ACHN (cell line): ENCODE results near the gene SRP54.
A peak's percentile ranks its signal among the peaks of the same experiment; 100 is the strongest.
"Not testable (repeated sequence)": the region's sequence is repeated elsewhere in the genome, so short reads cannot be mapped to it uniquely, and the experiment has no call there.

Experiments
- DNase-seq: peaks from one replicate; pipeline ENCODE4 v3.0.0-alpha.2; 2015
- in situ Hi-C: cut with HindIII; loops from 2 replicates; pipeline ENCODE4 v1.10.0; 2017; ENCODE audit warnings: low sequenced_read_pairs, low pct_ligation_motif_present, low pct_unique_long_range_greater_than_20kb

The SRP54 gene

DNA sequence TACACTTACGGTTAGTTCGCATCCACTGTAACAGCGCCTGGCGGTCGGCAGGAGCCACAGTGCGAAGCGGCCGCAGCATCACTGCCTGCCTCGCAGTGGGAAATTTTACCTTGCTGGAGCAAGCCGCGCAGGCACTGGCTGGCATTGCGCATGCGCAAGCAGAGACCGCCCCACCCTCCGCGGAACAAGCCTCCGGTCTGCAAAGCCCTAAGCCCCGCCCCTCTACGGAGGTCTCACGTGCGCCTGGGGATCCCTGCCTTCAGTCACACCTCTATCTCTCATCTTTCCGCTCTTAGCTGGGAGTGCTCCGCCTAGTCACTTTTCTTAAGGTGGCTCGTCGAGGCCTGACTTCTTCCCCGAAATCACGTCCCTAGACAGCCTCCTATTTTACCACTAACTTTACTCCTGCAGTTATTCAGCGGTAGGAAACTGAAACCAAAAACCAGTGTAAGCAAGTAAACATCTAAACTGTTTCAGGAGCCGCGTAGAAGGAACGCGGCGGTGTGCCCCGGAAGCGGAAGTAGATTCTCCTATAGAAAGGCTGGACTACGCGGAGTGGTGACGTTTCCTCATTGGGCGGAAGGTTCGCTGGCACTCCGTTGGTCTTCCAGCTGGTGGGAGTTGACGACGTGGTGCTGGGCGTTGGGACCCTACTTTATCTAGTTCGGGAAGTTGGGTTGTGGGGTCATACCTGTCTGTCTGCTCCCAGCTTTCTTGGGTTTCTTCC is at the start of gene SRP54:
Gene SRP54, plus strand, starts transcription at position 572 of the 727 bp plus-strand sequence. CDS start 13,718 bp downstream, outside the sequence.
- in situ Hi-C loops = no loop called here

DNA sequence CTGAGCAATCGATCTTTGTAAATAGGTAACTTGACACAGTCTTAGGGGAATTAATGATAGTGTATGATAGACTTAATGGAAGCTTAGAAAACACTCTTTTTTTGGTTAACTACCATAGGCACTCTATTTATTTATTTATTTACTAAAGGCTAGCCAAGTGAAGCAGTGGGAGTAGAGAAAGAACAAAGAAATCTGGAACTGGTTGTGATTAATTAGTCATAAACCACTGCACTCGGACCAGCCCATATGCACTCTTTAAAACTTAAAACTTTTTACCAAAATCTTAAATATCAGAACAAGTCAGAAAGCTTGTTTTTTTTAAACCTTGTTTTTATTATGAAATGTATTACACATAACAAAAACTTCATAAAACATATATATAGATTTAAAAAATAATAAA is 49.5 kb upstream of the SRP54 start:
- DNase-seq = no peak

More for the DNA sequence above, at the start of gene SRP54:
- peak; percentile 95 for DNase-seq

GRCh38 chr14:34935488-34935887 is 47.3 kb upstream of the SRP54 start:
- no peak for DNase-seq
- in situ Hi-C loops = no loop called here

More for the DNA sequence above, 49.5 kb upstream of the SRP54 start:
- in situ Hi-C loops = no loop called here

GRCh38 chr14:34937442-34937841 is 45.4 kb upstream of the SRP54 start:
- in situ Hi-C loops = no loop called here
- DNase-seq = no peak

DNA sequence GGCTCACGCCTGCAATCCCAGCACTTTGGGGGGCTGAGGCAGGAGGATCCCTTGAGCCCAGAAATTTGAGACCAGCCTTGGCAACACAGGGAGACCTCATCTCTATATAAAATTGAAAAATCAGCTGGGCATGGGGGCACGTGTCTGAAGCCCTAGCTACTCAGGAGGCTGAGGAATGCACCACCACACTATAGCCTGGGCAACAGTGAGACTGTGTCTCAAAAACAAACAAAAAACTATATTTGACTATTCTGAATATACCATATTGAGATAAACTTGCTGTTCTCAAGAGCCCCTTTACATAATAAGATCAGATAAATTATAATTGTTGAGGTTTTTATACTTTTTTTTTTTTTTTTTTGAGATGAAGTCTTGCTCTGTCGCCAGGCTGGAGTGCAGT is 44.9 kb upstream of the SRP54 start:
- in situ Hi-C loops = no loop called here
- DNase-seq = no peak

GRCh38 chr14:34943506-34943905 is 39.3 kb upstream of the SRP54 start:
- in situ Hi-C loops = no loop called here
- DNase-seq = no peak

DNA sequence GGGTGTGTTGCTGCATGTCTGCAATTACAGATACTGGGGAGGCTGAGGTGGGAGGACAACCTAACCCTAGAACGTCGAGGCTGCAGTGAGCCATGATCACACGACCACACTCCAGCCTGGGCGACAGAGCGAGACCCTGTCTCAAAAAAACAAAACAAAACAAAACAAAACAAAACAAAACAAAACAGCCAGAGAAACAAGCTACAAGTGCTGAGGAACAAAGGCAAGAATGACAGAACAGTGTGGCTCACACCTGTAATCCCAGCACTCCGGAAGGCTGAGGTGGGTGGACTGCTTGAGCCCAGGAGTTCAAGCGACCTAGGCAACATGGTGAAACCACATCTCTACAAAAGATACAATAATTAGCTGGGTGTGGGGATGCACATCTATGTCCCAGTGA is 38.0 kb upstream of the SRP54 start:
- DNase-seq = no peak

GRCh38 chr14:34946699-34947098 is 36.1 kb upstream of the SRP54 start:
- in situ Hi-C loops = no loop called here
- no peak for DNase-seq

More for the DNA sequence above, 38.0 kb upstream of the SRP54 start:
- in situ Hi-C loops = no loop called here

- no peak for DNase-seq
- in situ Hi-C loops = no loop called here
Measured at GRCh38 chr14:34951286-34951685, 31.5 kb upstream of the SRP54 start.

DNA sequence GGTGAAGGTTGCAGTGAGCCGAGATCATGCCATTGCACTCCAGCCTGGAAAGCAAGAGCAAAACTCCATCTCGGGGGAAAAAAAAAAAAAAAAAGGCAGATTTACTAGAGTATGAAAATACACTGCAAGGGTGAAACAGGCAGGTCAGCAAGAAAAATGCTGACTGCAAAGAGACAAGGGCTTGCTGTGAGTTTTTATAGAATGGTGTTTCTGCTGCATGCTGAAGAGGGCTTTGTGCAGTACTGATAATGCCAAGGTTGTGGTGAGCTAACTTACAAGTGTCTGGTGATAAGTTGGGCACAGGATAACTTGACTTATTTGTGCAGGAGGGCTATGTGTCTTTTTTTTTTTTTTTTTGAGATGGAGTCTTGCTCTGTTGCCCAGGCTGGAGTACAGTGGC is 25.9 kb upstream of the SRP54 start:
- DNase-seq = no peak
- in situ Hi-C loops = no loop called here

DNA sequence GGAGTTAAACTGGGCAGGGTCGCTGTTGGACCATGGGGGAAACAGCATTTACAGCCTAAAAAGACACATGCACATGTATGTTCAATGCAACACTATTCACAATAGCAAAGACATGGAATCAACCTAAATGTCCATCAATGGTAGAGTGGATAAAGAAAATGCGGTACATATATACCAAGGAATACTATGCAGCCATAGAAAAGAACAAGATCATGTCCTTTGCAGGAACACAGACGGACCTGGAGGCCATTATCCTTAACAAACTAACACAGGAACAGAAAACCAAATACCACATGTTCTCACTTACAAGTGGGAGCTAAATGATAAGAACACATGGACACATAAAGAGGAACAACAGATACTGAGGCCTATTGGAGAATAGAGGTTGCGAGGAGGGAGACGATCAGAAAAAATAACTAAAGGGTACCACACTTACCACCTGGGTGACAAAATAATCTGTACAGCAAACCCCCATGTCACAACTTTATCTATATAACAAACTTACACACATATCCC is 25.0 kb upstream of the SRP54 start:
- DNase-seq = no peak
- in situ Hi-C loops = no loop called here

GRCh38 chr14:34962106-34962505 is 20.7 kb upstream of the SRP54 start:
- in situ Hi-C loops, DNase-seq: not testable (repeated sequence)

DNA sequence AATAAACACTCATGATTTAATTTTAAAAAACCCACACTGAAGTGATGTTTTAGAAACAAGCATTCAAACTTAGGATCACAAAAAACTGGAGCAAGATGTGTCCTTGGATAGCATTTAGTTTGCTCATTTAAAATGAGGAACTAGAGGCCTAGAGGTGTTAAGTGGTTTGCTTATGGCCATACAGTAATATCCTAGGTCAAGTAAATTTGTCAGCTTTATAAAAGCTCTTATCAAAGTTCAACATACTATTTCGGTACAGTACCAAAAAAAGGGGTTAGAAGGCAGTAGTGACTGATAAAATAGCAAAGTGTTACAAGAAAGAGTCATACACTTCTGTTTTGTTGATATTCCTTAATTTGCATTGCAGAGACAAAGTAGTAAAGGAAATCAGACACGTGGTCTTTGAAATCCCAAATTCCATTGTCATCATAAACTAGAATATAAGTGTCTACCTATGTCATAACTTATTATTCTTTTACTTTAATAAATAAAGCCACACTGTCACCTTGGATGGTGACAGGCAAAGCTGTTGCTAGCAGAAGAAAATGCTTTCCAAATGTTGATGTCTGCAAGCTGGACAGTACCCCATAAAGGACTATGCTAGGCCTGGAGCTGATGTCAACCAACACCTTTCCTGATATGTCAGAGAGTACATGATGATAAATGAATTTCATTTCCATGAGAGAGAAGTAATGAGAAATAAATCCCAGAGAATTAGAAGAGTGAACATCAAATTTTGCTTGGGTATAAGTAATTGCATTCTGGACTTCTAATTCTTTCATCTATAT is 17.6 kb upstream of the SRP54 start:
- no peak for DNase-seq
- in situ Hi-C loops = no loop called here

GRCh38 chr14:34965912-34966311 is 16.9 kb upstream of the SRP54 start:
- in situ Hi-C loops = no loop called here
- DNase-seq = no peak

DNA sequence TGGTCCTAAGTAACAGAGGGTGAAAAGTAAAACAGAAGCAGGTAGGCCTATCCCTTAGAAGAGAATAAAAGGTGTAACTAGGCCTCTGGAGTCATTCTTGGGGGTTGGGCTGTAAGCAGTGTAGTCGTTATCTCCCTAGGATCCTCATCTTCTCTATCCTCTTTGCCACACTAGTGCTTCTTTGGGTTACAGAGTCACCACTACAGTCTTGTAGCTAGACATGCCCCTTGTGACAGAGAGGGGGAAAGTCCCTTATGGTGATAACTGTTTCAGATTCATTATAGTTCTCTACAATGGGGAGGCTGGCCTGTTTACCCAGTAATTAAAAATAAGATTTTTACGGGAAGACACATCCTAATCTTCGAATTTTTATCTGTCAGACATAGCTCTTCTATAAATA is 16.4 kb upstream of the SRP54 start:
- DNase-seq = no peak
- in situ Hi-C loops = no loop called here

DNA sequence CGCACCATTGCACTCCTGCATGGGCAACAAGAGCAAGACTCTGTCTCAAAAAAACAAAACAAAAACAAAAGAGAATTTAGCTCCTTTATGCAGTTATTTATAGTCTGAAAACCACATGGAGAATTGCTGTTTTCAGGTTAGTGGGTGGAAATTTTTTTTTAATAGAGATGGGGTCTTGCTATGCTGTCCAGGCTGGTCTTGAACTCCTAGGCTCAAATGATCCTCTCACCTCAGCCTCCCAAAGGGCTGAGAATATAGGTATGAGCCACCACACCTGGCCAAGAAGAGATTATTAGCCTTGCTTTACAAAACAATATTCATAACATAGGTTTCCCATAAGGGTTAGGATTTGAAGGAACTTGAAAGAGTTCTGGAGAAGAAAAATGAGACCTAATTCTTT is 12.1 kb upstream of the SRP54 start:
- DNase-seq = no peak
- in situ Hi-C loops = no loop called here

GRCh38 chr14:34971381-34971780 is 11.4 kb upstream of the SRP54 start:
- DNase-seq = no peak
- in situ Hi-C loops = no loop called here

DNA sequence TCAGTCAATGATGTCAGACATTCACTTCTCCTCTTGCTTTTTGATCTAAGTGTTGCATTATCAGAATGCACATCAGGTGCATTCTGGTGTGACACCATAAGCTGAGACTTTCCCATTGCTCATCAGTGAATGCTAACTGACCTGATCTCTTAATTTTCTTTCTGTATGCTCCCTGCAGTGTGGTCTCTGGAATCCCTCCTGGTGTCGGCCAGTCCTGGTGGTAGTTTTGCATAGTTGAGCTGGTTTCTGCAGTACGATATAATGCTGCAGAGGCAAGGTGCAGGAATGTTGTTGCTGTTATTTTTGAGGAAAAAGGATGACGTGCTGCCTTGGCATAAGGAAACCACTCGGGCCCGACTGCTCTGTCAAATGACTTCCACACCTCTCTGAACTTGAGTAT is 11.0 kb upstream of the SRP54 start:
- DNase-seq = no peak
- in situ Hi-C loops = no loop called here

- in situ Hi-C loops = no loop called here
Measured at GRCh38 chr14:34978444-34978843, 4.3 kb upstream of the SRP54 start.

More at GRCh38 chr14:34978444-34978843, 4.3 kb upstream of the SRP54 start:
- DNase-seq = no peak
